H1 (cell line): ENCODE measurements around the gene UBTD1. TPM values are rescaled to one million over a fixed set of nuclear protein-coding genes. Genes with fewer than 3 reads are reported as not detected.

Experiments
- ATF2 ChIP-seq: IDR thresholded peaks from 2 replicates; pipeline ENCODE4 v1.6.1; 2012; ENCODE audit warnings: low read length, inconsistent platforms
- KDM5A ChIP-seq: fragments of 200-600 bp; IDR thresholded peaks from 2 replicates; pipeline ENCODE4 v1.7.1; 2012; ENCODE audit warnings: mild to moderate bottlenecking, low read length, inconsistent platforms, mixed read lengths
- RAD21 ChIP-seq, 2 experiments: IDR thresholded peaks in 1 of 2; conservative IDR thresholded peaks in 1 of 2; 2 replicates each; pipeline ENCODE4 v1.6.1; 2011; ENCODE audit warnings: low read depth in 2 of 2, low read length in 2 of 2, improper control_type of control experiment in 1 of 2, inconsistent platforms in 1 of 2, mild to moderate bottlenecking in 1 of 2, moderate library complexity in 1 of 2
- TBP ChIP-seq: IDR thresholded peaks from 2 replicates; pipeline ENCODE4 v1.6.1; 2011; ENCODE audit warnings: low read depth, low read length, improper control_type of control experiment
- polyA plus RNA-seq, 7 experiments: library from polyadenylated mRNA; depleted of rRNA in 3 of 7; stranded (reverse) in 5 of 7; unstranded in 2 of 7; fragments of >200 nt in 5 of 7; fragments of 200-250 nt in 2 of 7; gene quantifications; 1 replicate in 5 of 7; 2 replicates in 1 of 7; 4 replicates in 1 of 7; pipeline versions ENCODE4 v1.2.1 to v1.2.3, GENCODE V29; 2011 to 2013; ENCODE audit warnings: missing spikeins in 2 of 7, mixed read lengths in 2 of 7
- total RNA-seq: library from RNA; stranded (reverse); fragmentation: NEBNext Ultra II Directional; extraction: Animal tissue kit (Norgen Biotek cat#: 25700); gene quantifications from 2 replicates; pipeline ENCODE4 v1.2.1, GENCODE V29; 2021

The UBTD1 gene
- total and polyA plus RNA-seq, 2 of the 8 experiments (the other 6 are each of a cell fraction or from before 2014, with no cell fraction given), result 22.3 to 36.2 TPM

GRCh38 chr10:97590748-97591495 lies 92.2 kb downstream of the UBTD1 start (continued):
- TF ChIP-seq KDM5A (no peak), RAD21 (IDR thresholded peaks at IDR 0.05 in 1 of 2, conservative IDR thresholded peaks at IDR 0.05 in 1 of 2; ENCODE audit: low read depth in 2 of 2, low read length in 2 of 2) (no peak), ATF2 (no peak), TBP (no peak)
